Cortex of kidney (tissue), 1 donor: ENCODE results near the gene ADA.
"Not testable (repeated sequence)": the region's sequence is repeated elsewhere in the genome, so short reads cannot be mapped to it uniquely, and the experiment has no call there.

Experiments
- DNase-seq: peaks from one replicate; lab custom pipeline; 2025; lab: John Stamatoyannopoulos, UW

Gene ADA

DNA sequence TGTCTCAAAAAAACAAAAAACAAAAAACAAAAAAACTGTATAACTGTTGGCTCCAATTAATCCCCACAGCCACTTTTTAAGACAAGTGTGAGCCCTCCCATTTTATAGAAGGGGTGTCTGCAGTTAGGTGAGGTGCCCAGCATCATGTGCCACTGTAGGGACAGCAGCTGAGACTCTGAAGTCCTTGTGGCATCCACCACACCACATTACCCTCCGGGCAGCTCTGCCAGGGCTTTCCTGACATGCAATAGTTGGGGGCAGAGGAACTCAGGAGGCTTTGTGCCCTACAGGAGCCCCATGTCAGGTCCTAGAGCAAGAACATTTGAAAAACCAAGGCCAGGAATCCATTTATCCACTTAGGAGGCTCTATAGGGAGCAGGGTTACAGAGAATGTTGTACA, 51.8 kb downstream of the ADA start:
- DNase-seq, result no peak

DNA sequence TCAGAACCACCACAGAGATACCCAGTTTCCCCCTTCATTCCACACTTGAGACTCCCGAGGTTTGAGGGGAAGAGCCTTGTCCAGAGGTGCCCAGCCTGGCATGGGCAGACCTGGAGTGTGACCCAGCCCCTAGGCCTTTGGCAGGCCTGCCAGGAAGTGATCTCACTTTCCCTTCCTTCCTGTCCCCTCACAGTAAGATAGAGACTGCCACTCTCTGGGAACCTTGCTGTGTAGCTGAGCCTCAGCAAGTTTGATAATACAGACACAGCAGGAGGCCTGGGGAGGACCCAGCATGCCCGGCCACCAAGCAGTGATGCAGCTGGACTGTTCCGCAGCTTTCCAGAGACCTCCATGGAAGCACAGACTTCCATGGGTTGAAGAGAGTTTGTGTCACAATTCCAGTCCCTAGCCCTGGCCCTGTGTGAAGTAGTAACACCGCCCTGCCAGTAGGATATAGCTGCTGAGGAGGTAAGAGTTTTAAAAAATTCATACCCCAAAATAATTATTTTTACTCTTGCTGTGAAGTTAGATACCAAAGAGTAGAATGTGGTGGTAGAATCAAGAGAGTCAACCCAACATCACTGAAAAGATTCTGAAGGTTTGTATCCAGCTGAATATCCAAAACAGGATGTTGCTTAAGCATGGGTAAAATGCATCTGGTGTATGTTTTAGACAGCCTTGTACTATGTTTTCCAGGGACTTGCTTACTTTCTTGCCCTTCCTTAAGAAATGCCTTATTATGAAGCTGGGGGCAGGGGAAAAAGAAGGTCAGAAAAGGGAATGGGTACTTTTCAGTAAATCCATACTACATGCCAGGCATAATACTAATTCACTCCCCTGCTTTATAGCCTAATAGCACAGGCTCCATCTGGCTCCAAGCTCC, 52.8 kb downstream of the ADA start:
- no peak for DNase-seq

DNA sequence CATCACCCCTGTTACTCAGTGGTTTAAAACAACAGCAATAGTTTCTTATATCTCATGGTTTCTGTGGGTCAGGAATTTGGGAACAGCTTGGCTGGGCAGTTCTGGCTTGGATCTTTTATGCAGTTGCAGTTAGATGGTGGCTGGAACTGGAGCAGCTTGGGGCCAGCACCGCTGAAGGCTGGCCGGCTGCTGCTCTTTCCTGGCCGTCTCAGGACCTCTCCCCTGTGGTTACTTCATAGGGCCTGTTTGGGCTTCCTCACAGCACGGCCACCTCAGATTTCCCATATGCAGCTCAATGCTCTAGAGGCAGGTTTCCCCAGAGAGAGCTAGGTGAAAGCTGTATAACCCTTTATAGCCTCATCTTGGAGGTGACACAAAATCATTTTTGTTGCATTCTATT, 53.6 kb downstream of the ADA start:
- DNase-seq, result no peak

DNA sequence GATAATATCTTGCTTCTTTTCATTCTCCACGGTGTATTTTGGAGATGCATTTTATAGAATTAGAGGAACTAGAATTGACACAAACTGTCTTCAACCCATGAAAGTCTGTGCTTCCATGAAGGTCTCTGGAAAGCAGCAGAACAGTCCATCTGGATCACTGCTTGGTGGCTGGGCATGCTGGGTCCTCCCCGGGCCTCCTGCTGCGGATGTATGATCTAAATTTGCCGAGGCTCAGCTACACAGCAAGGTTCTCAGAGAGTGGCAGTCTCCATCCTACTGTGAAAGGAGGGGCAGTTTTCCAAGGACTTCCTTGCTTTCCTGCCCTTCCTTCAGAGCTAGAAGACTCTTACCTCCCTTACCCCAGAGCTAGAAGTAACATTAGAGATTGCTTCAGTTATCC, 54.0 kb downstream of the ADA start:
- no peak for DNase-seq

DNA sequence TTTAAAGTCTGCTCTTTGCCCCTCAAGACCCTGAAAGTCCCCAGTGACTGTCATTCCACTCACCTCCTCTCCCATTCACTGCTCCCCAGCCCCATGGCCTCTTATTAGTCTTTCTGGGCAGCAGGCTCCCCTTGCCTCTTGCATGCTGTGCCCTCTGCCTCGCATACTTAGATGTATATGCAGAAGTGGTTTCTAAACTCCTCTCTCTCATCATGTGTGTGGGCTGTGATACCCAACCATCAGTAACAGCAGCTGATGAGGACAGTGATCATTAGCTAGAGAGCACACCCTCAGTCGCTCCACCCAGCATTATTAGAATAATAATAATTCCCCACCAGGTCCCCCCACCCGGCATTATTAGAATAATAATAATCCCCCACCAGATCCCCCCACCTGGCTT, 54.6 kb downstream of the ADA start:
- DNase-seq, result no peak

DNA sequence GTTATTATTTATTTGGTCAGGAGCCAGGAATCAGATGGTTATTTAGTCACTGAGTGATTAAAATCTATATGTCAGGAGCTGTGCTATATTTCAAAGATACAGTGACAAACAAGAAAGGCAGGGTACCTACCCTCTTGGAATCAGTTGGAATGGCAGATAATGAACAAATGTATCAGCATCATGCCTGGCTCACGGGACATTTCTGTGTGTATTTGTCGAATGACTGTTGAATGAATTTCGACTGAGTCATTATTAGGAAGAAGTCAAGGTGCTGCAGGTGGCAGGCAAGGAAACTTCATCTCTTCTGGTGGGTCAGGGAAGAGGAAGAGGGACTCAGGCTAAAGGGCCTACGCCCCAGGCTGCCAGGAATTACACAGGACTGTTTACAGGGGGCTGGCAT, 55.5 kb downstream of the ADA start:
- no peak for DNase-seq

DNA sequence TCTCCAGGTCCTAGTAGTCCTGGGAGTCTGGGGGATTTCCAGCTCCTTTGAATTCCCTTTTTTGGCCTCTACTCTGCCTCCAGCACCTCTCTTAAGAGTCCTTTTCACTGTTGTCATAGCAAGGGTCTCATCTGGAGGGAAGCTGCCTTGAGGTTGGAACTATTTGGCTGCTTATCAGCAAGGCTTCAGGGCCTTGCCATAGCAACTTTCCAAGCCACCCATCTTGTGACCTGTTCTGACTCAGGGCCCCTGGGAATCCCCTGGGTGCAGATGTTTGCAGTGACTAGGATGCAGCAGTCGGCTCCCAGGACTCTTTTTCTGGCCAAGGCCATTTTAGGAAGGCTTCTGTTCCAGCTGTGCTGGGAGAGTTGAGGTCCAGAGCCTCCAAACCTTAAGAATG, 56.8 kb downstream of the ADA start:
- no peak for DNase-seq

DNA sequence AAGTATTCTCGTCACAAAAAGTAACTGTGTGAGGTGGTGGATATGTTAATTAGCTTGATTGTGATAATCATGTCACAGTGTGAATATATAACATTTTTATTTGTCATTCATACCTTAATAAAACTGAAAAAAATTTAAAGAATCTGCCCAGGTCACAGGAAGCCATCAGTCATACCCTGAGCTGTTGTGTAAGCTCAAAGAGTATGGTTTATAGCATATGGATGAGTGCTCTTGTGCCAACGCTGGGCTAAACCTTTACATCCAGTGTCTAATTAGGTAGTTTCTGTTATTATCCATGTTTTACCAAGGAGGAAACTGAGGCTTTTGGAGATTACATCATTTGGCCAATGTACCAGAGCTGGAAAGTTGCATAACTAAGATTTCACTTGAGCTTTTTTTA, 57.7 kb downstream of the ADA start:
- no peak for DNase-seq

DNA sequence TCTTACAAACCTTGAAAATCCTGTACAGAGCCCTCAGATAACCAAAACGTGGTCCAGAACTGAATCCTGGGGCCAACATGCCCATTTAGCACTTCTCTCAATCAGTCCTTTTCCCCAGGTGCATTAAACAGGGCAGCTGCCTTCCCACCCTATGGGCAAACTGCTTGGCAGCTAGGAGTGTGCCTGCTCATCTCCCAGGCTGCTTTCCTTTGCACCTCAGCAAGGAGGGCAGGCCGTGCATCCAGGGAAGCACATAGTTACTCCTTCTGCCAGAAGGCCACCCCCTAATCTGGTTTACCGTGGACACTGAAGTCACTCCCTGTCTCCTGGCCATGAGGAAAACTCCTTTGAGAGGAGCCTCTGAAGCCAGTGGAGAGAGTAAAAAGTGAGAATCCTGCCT, 59.1 kb downstream of the ADA start:
- DNase-seq, result no peak

DNA sequence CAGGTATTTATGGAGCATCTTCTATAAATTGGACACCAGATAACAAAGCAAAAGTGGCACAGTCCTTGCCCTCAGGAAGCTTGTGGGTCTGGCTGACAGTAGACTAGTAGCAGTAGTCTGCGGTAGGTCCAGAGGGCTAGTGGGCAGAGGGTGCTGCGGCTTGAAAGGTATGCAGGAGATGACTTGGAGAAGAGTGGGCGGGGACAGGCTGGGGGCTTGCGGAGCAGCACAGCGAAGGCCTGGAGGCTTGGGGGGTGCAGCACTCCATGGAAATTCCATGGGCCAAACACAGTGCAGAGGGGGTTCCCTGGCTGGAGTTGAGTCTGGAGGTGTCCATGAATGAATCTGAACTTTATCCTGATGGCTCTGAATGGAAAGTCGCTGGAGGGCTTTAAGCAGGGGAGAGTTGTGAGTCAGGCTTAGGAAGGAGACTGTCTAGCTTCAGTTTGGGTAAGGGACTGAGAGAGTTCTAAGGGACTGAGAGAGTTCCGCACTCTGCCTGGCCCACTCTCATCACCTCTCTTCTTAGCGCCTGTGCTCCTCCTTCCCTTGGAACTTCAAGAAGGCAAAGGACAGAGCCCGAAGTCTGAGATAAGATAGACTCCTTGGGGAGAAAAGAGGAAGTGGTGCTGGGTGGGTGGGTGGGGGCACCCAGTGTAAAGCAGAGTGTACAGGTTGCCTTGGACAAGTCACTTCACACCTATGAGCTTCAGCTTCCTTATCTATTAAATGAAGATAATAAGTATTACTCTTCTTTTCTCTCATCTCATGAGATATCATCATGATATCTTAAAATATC, 60.3 kb downstream of the ADA start:
- DNase-seq, result no peak

DNA sequence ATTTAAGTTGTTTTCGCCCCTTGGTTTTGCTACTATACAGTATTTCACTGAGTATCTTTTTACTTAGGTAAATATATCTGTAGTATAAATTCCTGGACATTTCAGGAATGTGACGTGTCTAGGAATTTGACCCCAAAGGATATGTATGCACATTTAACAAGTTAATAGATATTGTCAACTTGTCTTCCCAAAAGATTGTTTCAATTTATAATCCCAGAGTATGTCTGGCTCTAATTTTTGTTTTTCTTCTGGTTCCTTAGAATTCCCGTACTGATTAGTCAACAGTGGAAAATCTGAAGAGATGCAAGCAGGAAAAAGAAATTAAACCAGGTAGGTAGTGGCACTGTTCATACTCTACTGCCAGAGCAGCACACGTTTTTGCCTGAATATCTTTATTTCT, 62.0 kb downstream of the ADA start:
- no peak for DNase-seq

DNA sequence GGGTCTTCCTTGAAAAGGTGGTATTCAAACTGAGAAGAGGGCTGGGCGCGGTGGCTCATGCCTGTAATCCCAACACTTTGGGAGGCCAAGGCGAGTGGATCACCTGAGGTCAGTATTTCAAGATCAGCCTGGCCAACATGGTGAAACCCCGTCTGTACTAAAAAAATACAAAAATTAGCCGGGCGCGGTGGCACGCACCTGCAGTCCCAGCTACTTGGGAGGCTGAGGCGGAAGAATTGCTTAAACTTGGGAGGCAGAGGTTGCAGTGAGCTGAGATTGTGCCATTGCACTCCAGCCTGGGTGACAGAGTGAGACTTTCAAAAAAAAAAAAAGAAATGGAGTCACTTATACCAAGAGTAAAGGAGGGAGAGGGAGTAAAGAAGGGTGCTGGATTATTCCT, 63.2 kb downstream of the ADA start:
- DNase-seq, result not testable (repeated sequence)

DNA sequence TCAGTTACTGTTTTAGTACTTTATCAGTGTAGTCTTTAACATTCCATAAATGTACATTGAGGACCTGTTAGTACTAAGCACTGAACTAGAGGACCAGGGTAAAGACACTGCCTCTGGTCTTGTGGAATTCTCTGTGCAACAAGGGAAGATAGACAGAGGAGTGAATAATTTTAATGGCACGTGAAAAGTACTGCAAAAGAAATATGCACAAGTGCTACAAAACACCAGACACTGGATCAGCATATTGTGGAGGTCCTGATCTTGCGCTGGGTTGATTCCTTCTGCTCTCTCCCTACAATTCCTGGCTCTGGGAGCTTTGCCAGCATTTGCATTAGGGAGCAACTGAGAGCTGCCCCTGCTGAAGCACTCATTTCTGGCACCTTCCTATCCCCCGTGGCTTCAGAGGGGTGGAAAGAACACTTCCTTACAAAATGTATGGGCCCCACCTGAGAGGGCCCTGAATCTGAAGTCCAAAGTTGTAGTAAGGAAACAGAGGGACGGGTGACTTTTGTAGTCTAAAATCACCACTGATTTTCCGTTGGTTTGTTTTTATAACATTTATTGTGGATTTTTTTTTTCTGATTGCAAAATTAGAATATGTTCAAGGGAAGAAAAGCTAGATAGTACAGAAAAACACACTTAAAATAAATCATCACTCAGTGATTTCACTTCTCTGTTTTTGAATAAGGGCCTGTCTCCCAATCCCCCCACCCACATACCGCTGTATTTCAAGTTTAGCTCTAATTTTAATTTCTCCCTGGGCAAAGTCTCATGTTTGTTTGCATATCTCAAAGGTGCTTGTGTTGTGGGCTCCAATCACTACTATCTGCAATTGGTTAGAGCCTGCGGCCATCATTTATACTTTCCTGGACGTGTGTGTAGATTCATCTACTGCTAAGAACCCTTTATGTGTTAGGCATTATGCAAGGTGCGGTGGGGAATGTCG, 64.2 kb downstream of the ADA start:
- DNase-seq, result no peak

DNA sequence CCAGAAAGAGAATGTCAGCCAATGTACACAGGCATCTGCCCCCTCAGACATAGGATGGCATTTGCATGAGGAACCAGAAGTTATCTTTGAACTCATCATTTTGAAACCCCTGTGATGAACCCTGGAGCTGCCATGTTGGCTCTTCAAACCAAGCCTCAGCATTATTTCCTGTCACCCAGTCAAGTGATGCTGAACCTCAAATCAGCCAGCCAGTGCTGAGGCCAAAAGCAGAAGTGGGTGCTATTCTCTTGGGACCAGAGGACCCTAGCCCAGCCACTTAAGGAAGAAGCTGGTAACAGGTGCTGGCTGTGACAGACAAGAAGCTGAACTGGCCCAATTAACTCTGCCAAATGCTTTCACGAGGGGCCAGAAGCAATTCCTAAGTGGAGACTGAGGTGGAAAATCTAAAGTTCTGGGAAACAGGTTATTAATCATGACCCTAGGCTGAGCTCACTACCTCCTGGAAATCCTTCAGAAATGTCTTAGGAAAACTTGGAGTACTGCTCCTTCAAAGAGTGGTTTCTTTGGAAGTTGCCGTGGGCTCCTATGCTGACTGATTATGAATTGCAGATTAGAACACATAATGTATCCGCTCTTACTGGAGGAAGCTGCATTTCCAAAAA, 65.1 kb downstream of the ADA start:
- DNase-seq, result no peak

DNA sequence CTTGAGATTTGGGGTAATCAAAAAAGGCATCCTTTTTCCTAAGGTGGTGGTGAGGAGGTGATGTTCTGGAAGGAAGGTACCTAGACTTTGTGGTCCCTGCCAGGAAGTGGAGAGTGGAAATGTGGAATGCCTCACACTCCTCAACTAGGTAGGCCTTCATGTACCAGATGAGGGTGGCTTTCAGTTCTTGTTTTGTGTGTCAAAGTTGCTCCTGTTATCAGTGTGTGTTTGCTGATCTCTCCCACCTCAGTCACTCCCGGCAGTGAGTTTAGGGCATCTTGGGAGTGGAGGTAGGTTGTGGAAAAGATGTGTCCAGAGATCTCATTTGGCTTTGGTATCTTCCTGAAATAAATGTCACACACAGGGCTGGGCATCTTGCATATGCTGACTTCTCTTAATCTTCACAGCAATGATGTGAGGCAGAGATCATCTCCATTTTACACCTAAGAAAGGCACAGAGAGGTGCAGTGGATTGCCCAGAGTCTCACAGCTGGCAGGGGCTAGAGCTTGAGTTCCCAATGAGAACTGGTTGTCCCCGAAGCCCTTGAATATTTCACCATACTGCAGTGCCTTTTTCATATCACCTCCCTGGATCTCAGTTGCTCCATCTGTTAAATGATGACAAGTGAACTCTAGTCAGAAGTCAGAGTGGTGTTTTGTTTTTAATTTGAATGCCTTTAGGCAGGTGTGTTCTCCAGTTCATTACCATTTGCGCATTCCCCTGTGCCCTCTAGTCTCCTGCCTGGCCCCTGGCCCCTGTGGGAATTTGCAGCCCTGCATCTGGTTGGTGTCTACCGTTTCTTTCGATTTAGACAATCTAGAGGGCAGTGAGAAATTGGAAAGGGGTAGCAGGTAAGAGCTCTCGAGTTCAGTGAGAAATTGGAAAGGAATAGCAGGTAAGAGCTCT, 66.2 kb downstream of the ADA start:
- no peak for DNase-seq

DNA sequence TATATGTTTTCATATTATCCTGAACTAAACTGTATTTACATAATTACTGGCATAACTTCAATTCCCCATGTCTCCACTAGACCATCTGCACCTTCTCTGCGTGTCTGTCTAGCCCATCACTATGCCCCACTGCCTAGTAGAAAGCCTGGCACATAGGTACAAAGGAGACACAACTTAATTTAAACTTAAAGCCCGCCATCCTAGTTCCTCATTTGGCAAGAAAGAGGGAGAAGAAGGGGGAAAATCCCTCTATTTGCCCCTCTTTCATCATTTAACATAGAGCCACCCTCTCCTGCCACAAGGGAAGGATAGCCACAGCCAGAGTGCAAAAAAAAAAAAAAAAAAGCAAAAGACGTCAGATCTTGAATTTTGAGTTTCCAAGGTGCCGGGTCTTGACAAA, 67.3 kb downstream of the ADA start:
- DNase-seq, result no peak

DNA sequence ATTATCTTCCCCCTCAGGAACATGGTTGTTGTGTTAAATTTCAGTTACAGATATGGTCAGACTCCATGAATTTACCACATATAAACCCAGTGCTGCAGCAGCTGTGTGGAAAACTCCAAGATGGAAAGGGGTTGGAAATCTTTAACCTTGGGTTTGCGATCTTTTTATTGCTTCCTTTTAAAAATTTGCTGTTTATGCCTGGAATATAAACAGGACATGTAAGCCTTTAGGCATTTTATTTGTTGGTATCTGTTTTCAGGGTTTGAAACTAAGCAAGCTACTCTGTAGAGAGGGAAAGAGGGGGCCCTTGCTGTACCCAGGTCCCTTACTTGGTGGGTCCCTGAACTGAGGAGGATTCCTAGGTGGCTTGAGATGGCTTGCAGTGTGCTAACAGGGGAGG, 68.3 kb downstream of the ADA start:
- DNase-seq, result no peak

DNA sequence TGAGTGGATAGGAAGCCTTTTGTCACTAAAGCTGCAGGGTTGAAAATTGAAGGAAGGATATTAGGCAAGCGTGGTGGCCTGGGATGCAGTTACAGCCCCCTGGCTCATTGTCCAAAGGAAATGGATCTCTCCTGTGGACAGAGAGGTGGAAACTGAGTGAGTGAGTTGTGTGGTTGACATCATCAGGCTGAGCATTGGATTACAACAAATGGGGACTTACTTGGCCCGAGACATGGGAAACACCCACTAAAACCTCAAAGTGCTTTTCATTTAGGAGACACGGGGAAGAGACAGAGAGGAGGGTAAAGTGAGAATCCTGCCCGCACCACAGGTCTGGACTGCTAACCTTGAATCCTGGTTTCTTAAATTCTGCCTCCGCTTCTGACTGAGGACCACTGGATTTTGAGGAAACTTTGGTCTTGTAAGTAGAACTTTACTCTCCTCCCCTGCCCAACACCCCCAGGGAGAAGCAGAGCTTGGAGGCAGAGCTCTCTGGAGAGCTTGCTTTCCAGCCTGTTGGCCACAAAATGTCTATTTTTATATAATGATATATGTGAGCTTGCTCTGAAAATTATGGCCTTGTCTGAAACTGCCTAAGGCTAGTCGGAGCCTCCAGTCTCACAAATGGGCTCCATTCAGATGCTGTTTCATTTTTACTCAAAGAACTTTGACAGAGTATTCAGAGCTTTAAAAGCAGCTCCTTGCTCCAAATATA, 69.0 kb downstream of the ADA start, which contains the start of gene PKIG:
TSS of gene PKIG (plus strand) at position 269 of the 715 bp plus-strand sequence. CDS start 31,978 bp downstream, outside the sequence.
- DNase-seq, result no peak

DNA sequence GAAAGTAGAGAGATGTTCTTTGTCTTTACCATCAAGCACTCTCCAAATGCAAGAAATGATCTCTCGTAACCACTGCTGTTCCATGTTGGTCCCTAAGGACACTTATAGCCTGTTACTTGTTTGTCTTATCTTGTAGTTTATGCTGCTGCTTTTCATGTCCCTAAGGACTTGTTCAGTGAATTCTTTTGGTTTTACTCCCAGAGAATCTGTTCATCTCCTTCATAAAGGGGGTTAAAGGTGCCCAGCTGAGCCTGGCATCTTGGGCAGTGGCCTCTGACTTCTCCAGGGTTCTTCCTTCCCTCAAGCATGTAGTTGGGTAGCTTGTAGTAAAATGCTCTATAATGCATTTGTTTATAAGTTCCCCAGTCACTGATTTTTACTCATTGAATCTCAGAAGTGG, 70.0 kb downstream of the ADA start:
- no peak for DNase-seq
